ENCODE measurements around the gene GNGT2.
"Not testable (repeated sequence)": the region's sequence is repeated elsewhere in the genome, so short reads cannot be mapped to it uniquely, and the experiment has no call there.

GNGT2 gene

GRCh38 chr17:49183801-49184200 is 26.6 kb downstream of the GNGT2 start:
- ChIA-PET CTCF (interaction anchor here (1.3 to 6.9 kb wide), 2 partner anchors 38 to 44 kb away, joined by 4 to 124 read pairs; partner anchors contain the start of gene PHOSPHO1), POLR2A (no interaction called here)
- DNase-seq (ENCODE audit: extremely low spot score): no peak
- TF ChIP-seq, protein P1, sequence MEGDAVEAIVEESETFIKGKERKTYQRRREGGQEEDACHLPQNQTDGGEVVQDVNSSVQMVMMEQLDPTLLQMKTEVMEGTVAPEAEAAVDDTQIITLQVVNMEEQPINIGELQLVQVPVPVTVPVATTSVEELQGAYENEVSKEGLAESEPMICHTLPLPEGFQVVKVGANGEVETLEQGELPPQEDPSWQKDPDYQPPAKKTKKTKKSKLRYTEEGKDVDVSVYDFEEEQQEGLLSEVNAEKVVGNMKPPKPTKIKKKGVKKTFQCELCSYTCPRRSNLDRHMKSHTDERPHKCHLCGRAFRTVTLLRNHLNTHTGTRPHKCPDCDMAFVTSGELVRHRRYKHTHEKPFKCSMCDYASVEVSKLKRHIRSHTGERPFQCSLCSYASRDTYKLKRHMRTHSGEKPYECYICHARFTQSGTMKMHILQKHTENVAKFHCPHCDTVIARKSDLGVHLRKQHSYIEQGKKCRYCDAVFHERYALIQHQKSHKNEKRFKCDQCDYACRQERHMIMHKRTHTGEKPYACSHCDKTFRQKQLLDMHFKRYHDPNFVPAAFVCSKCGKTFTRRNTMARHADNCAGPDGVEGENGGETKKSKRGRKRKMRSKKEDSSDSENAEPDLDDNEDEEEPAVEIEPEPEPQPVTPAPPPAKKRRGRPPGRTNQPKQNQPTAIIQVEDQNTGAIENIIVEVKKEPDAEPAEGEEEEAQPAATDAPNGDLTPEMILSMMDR (IDR thresholded peaks at IDR 0.05; ENCODE audit: control extremely low read depth, extremely low read depth, low read depth, missing control alignments): no peak

DNA sequence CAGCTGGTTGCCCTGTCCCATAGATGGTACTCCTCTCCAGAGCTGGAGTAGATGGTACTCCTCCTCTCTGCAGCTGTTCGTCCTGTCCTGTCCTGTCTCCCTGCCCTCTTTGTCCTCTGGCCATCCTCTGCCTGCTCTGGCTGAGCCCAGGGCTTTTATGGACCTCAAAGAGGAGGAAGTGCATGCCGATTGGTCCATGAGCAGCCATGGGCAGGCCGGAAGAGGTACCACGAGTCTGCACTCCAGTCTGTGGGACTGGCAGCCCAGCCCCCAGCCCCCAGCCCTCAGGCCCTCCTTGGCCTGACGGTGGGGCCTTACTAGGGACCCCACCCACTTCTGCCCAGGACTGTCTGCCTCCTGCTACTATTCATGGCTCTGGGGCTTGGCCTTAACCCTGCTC is 27.0 kb downstream of the GNGT2 start:
- no peak for DNase-seq (ENCODE audit: extremely low spot score)
- ChIA-PET POLR2A (no interaction called here), CTCF (interaction anchor here (1.3 to 6.9 kb wide), 2 partner anchors 39 to 45 kb away, joined by 4 to 124 read pairs; partner anchors contain the start of gene PHOSPHO1)
- TF ChIP-seq, protein P1 (IDR thresholded peaks at IDR 0.05; ENCODE audit: control extremely low read depth, extremely low read depth, low read depth, missing control alignments): no peak

DNA sequence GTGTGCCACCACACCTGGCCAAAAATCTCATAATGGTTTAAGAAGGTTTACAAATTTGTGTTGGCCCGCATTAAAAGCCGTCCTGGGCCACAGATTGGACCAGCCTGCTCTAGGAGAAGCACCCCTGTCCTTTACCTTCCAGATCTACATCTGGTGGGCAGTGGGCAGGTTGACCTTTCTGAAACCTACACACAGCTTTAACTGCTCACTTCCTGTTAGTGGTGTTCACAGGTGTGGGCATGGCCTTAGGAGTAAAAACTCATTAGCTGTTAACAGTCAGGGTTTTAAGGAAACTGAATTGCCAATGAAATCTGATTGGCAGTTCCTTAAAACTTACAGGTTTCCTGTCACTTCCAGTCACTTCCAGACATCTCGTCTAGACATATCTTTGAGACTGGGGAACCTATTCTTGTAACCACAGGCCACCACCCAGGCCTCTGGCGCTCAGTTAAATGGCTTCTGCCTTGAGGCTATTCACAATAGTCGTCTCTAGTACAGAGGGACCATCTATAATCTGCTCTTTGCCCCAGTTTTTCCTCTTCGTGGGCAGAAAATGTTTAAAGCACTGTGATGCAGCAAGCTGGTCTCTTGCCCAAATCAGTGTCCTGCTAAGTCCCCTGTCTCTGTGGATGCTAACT is 29.3 kb downstream of the GNGT2 start:
- ChIA-PET CTCF (interaction anchor here (0.6 to 6.9 kb wide), 20 partner anchors 8 to 385 kb away, joined by 3 to 124 read pairs (median 7); partner anchors contain the start of genes ABI3, GNGT2 and PHOSPHO1), POLR2A (no interaction called here)
- TF ChIP-seq, protein P1 (IDR thresholded peaks at IDR 0.05; ENCODE audit: control extremely low read depth, extremely low read depth, low read depth, missing control alignments): no peak
- no peak for DNase-seq (ENCODE audit: extremely low spot score)

DNA sequence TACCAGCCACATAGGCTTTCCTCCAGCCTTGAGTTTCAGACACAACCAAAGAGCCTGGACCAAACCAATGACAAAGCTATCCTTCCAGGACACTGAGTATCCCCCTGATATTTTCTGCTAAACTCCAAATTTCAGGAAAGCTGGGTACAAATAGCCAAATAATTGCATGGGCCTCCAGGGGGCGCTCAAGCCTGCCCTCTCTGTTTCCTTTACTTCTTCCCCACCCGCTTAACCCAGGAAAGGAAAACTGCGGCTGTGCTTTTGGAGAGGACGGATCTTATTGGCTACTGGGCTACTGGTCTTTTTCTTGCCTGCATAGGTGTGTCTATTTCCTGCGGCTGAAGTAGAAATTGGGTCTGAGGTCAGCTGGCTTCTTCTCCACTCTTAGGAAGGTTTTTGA is 30.1 kb downstream of the GNGT2 start:
- peak; percentile 70 for DNase-seq (ENCODE audit: extremely low spot score)
- ChIA-PET CTCF (interaction anchor here (1.0 to 6.9 kb wide), 24 partner anchors 9 to 377 kb away, joined by 3 to 124 read pairs (median 6); partner anchors contain the start of genes ABI3, GNGT2 and PHOSPHO1), POLR2A (no interaction called here)
- TF ChIP-seq, protein P1 (IDR thresholded peaks at IDR 0.05; ENCODE audit: control extremely low read depth, extremely low read depth, low read depth, missing control alignments): peak; percentile 64

DNA sequence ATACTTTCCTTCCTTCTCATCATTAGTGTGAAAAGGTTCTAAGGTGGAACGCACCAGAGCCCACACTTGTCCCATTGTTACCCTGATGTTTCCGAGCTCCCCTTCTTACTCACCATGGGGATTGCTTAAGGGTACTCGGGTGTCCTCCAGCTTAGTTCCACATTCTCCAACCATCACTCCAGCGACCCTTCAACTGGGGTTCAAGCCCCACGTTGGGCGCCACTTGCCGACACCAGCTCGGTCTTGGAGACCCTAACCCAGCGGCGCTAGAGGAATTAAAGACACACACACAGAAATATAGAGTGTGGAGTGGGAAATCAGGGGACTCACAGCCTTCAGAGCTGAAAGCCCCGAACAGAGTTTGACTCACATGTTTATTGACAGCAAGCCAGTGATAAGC is 34.4 kb downstream of the GNGT2 start:
- DNase-seq (ENCODE audit: extremely low spot score); POLR2A ChIA-PET: not testable (repeated sequence)
- CTCF ChIA-PET: interaction anchor here (0.8 kb wide), 1 partner anchor 52 kb away, joined by 5 read pairs; no protein-coding TSS in a partner anchor

- CTCF ChIA-PET: interaction anchor here (1.4 to 1.9 kb wide), 4 partner anchors 9 to 120 kb away, joined by 3 to 8 read pairs (median 5); no protein-coding TSS in a partner anchor
- POLR2A ChIA-PET; DNase-seq (ENCODE audit: extremely low spot score): not testable (repeated sequence)
Observed at GRCh38 chr17:49170711-49171110, 39.7 kb downstream of the GNGT2 start.

DNA sequence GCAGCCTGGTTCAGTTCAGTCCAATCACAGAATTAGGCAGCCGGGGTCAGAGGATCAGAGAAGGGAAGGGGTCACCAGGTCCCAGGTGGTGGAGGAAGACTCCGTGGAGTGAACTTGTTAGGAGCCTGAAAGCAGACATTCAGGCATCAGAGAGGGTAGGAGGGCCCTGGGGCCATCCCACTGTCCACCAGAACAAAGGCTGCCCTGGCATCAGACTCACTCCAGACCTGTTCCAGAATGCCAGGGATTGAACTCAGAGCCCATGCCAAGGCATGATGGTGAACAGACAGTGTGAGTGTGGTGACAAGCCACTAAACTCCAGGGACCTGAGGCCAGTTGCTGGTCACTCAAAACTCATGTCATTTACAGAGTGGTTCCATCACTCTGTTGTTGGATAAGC is 40.2 kb downstream of the GNGT2 start:
- TF ChIP-seq, protein P1 (IDR thresholded peaks at IDR 0.05; ENCODE audit: control extremely low read depth, extremely low read depth, low read depth, missing control alignments): no peak
- ChIA-PET POLR2A (no interaction called here), CTCF (interaction anchor here (1.4 to 1.9 kb wide), 3 partner anchors 11 to 121 kb away, joined by 4 to 8 read pairs (median 6); no protein-coding TSS in a partner anchor)
- no peak for DNase-seq (ENCODE audit: extremely low spot score)
